ENCODE data around the gene TNPO1. TPM values are rescaled to one million over a fixed set of nuclear protein-coding genes. Genes with fewer than 3 reads are reported as not detected.
A peak's percentile ranks its signal among the peaks of the same experiment; 100 is the strongest.
"Not testable (repeated sequence)": the region's sequence is repeated elsewhere in the genome, so short reads cannot be mapped to it uniquely, and the experiment has no call there.

TNPO1 gene
- total RNA-seq, 1 experiment from 2014 or later: 414 TPM

DNA sequence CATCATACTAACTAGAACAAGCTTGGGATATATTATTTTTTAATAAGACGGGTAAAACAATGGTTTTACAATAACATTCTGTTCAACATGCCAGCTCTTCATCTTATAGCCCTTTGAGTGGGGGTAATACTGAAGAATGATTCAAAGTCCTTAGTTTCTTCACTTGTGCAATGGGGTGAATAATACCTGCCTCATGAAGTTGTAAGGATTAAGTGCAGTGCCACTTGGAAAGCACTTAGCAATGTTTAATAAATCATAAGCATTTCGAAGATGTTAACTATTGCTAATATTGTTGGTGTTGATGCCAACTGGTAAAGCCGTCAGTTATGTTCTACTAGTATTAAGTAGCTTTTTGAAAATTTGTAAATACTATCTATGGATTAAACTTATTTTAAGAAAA lies 38.0 kb downstream of the TNPO1 start:
- DNase-seq (ENCODE audit: low read depth): no peak

DNA sequence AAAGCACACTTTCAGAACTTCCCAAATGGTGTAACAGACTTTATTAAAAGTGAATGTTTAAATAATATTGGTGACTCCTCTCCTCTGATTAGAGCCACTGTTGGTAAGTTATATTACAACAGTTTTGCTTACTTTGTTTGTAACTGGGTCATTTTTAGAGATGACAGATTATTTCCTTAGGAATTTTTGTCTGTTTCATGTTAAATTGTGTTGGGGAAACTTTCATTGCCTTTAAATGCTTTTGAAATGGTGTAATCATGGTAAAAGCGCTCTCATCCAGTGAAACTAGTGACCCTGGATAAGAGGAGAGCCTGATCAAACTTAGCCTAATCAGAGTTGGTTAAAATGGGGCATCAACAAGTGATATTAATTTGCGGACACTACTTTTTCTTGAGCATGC lies 39.4 kb downstream of the TNPO1 start:
- DNase-seq (ENCODE audit: low read depth): no peak

DNA sequence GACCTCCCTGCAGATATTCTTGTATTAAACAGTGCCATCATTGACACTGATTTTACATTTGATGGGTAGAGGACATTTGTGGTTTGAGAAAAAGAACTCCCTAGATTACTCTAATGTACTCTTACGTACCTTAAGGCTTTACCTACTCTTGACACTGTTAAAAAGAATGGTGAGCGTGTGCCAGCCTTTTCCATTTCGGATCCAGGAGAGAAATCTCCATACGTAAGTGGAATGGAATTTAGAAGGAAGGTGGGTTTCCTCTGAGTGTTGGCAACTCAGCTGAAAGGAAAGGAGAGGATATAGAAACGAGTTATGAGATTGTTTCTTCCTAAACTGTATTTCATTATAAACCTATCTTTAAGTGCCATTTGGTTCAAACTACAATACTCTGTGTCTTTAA lies 40.9 kb downstream of the TNPO1 start:
- DNase-seq (ENCODE audit: low read depth): no peak

DNA sequence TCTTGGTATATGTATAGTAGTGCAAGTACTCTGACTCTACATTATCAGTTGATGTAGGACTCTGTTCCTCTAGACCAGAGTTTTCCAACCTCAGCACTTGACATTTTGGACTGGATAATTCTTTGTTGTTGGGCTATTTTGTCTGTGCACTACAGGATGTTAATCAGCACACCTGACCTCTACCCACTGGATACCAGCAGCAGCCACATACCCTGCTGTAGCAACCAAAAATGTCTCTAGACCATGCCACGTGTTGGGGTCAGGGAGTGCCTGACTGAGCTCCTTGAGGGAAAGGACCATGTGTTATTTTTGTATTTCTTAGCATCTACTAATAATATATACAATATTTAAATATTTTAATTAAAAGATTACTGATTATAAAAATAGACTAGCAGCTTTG lies 42.7 kb downstream of the TNPO1 start:
- no peak for DNase-seq (ENCODE audit: low read depth)

DNA sequence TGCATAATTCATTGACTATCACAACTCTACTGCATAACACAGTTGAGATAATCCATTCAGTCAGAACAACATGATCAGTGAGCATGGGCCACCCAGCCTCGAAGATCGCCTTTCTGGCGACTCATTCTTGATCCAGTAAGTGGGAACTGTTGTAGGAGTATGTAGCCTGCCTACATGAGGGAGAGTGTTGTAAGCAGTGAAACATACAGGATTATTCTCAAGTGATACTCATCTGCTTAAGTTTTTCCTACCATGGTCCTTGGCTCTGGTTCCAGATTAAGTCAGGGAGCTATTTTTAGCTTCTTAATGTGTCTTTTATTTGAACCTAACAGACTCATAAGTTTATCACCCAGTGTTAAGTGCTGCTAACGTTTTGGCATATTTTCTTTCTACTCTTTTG lies 44.0 kb downstream of the TNPO1 start:
- peak; percentile 60 for DNase-seq (ENCODE audit: low read depth)

DNA sequence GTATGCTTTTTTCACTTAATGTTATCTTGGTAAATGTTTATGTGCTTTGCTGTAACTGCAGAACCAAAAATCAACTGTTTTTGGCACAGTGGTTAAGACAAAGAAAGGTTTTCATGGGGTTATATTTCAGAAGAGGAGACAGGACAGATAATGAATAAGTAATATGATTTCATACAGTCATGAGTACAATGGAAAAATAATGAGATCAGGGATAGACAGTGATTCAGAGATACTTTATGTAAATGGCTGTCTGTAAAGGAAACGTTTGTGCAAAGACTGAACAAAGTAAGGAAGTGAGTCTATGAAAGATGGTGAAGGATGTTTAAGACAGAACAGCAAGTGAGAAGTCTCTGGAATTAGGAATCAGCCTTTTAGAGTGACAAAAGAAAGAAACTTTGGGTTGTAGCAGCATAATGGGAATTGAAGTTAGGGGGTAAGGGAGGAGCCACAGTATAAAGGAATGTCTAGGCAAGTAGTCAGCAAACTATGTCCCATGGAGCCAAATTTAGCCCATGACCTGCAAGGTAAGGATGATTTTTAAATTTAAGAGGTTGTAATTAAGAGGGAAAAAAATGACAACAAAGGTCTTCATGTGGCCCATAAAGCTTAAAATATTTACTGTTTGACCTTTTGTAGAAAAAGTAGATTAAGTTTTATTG lies 55.0 kb downstream of the TNPO1 start:
- DNase-seq (ENCODE audit: low read depth): peak; percentile 31

DNA sequence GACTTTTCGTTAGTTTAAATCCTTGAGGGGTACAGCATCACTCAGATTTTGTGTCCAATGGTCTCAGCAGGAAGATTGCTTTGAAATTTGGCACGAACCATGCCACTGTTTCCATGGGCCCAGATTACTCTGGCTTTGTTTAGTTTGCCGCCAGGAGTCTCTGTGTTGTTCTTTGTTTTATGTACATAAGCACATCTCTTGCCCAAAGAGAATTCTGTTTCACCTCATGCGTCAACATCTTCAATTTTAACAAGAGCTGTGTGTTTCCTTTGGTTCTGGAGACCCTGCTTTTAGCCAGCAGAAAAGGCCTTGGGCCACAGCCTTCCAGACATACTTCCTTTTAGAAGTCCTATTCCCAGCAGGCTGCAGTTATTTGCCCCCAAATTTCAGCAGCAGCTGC lies 62.4 kb downstream of the TNPO1 start:
- DNase-seq (ENCODE audit: low read depth): no peak

DNA sequence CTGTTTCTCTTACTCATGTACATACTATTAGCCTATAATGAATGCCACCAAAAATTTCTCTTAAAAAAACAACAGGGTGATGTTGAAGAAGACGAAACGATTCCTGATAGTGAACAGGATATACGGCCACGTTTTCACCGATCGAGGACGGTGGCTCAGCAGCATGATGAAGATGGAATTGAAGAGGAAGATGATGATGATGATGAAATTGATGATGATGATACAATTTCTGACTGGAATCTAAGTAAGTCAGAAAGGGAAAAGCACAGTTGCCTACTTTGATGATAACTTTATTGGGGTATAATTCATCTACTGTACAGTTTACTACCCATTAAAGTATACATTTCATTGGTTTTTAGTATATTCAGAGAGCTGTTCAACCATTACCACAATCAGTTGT lies 66.5 kb downstream of the TNPO1 start:
- DNase-seq (ENCODE audit: low read depth): no peak

DNA sequence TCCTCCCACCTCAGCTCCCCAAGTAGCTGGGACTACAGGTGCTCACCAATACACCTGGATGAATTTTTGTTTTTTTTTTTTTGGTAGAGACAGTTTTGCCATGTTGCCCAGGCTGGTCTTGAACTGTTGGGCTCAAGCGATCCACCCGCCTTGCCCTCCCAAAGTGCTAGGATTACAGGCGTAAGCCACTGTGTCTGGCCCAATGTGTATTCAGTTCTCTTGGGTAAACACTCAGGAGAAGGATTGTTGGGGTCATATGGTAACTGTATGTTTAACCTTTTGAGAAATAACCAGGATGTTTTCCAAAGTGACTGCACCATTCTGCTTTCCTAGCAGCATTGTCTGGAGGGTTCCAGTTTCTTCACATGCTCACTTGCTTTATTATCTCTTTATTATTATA lies 67.4 kb downstream of the TNPO1 start:
- DNase-seq (ENCODE audit: low read depth): no peak

DNA sequence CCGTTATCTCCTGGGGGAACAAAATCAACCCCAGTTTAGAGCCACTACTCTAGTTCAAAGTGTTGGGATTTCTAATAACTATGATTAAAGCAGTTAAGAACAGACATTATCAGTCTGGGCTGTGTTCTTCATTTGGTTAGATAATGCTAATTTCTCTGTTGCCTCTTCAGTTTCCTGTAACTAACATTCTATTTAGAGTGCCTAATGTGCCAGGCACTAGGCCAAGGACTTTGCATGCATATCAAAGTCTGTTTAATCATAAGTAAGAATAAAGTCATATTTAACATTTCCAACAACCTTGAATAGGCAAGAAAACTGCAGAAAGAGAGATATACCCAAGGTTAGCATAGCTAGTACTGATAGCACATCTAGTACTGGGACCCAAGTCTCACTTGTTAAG lies 68.4 kb downstream of the TNPO1 start:
- DNase-seq (ENCODE audit: low read depth): no peak

DNA sequence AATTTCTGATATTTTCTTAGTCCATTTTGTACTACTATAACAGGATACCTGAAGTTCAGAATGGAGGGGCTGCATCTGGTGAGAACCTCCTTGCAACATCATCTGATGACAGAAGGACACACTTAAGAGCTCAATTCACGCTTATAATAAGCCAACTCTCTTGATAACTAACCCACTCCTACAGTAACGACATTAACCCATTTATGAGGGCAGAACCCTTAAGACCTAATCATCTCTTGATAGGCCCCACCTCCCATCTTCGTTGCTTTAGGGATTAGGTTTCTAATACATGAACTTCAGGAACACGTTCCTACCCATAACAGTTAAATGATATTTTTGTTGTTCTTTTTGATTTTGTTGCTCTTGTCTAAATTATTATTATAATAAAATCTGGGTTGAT lies 69.4 kb downstream of the TNPO1 start:
- no peak for DNase-seq (ENCODE audit: low read depth)

DNA sequence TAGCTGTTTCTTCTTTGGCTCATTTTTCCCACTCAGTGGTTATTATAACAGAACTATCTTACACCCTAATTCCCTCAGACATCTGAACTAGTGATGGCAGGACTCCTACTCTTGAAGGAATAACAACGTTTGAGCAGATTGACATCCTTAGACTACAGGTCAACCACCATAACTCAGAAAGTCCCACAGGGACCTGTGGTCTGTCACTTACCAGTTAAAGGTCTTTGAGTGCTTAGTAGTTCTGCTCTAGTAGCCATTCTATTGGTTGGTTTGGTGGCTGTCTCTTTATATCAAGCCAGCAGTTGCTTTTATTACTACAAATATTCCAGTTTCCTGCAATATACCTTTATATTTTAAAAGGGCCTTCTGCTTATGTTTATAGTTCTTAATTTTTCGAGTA lies 72.1 kb downstream of the TNPO1 start:
- no peak for DNase-seq (ENCODE audit: low read depth)

DNA sequence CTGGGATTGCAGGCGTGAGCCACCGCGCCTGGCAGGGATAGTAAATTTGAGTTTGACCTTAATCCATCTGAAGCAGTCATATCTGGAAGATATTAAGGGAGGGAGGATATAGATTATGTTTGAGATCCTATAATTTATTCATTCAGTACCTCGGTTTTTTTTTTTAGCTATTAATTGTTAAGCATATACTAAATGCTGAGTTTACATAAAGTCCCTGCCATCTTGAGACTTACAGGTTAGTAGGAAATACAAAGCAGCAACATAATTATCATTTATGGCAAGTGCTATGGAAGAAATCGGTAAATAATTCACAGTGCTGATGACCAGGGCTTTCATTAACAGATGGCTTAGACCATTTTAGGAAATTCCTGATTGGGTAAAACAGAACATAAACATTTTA lies 72.9 kb downstream of the TNPO1 start:
- no peak for DNase-seq (ENCODE audit: low read depth)

DNA sequence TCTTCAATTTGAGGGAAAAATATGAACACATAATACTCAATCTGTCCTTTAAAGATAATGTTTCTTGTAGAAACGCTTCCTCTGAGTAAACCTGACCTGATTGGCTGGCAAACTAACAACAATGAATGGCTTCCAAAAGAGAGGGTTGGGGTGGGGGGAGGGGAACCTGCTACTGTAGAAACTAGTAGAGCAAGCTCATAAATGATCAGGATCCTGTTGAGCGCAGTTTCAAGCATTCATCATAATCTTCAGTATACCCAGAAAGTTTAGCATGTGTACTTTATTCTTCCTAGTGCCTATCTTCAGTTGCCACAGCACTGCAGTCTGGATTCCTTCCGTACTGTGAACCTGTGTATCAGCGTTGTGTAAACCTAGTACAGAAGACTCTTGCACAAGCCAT lies 76.4 kb downstream of the TNPO1 start:
- DNase-seq (ENCODE audit: low read depth): no peak

DNA sequence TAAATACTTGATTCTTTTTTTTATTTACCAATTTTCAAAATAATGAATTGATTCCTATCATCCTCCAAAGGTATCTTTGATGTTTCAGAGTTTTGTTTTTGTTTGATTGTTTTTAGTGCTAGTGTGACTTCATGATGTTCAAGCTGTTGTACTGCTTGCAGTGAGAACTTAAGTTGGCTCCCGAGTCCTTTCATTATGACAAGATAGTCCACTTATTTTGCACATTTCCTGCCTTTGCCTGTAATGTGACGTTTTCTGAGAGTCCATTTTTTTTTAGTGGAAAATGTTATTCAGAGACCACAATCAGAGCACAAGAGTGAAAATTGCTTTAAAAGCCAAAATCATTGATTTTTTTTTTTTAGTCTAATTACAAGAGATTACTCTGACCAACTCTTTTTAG lies 79.3 kb downstream of the TNPO1 start:
- DNase-seq (ENCODE audit: low read depth): no peak

DNA sequence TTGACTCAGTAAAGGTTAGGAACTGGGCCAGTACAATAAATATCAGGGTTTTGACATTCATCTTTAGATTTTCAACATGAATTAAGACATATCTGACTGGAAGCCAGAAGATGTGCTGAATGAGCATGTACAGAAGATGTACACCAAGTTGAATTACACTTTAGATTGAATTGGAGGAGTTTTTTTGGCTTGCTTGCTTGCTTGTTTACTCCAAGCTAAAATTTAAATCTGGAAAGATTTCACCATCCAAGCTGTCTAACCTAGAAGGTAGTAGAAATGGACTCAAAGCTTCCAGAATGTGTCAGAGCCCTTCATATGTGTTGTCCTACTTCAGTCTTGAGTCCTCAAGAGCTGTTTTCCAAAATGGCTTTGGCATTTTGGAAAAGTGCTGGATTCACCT lies 90.3 kb downstream of the TNPO1 start:
- DNase-seq (ENCODE audit: low read depth): no peak

DNA sequence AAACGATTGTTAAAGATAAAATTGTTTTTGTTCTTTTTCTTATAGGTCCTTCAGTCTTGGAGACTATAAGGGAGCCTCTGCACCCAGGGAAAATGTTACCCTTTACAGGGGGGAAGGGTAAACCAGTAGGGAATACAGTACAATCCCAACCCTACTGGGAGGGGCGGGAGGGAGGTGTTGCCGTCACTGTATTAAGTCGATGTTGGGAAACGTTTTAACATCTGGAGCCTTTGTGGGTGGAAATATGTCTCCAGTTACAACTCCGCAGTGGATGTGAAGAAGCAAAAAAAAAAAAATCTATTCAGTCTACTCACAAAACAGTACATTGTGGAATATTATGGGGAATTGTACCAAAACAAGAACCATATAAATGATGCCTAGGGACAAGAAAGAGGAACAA lies 92.2 kb downstream of the TNPO1 start:
- DNase-seq (ENCODE audit: low read depth): no peak

DNA sequence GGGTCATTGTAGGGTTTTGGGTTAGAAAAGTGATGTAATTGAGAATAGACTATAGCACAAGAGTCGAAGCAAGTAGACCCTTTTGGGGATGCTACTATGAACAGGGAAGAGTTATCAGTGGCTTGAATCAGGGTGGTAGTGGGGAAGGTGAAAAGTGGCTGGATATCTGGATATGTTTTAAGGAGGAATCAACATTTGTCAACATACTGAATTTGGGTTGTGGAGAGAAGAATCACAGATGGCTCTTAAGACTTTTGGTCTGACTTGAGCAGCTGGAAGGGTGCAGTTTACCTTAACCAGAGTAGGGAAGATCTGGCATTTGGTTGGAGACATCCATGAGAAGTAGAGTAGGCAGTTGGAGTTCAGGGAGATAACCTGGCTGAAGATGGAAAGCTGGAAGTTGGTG lies 100.9 kb downstream of the TNPO1 start:
- DNase-seq (ENCODE audit: low read depth): no peak

DNA sequence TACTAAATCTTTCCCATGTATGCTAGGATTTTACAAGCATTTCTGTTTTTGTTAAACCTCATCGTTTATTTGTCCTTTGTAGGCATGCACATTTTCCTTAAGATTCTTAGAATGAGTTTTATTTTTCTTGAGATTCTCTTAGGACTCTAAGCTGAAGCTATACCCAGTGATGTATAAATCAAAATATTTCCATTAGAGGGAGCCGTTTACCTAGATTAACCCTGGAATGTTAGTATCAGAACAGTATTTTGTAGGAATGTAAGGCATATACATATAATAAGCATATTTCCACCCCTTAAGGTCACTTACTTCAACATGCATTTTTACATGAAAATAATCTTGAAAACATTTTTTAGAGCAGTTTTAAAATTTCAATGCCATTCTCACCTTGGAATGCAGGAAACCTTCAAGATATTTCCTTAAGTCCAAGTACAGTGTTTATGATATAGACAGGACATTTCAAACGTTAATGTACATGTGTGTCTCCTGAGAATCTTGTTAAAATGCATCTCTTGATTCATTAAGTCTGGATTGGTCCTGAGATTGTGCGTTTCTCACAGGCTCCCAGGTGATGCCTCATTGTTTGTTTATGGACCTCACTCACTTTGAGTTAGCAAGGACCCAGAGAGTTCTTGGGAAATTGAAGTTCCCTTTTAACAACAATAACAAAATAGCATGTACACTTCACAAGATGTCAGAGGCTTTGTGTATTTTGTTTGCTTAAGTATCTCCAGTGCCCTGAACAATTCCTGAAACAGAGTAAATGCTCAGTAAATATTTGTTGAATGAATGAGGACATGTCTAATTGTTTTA lies 104.4 kb downstream of the TNPO1 start:
- DNase-seq (ENCODE audit: low read depth): no peak

DNA sequence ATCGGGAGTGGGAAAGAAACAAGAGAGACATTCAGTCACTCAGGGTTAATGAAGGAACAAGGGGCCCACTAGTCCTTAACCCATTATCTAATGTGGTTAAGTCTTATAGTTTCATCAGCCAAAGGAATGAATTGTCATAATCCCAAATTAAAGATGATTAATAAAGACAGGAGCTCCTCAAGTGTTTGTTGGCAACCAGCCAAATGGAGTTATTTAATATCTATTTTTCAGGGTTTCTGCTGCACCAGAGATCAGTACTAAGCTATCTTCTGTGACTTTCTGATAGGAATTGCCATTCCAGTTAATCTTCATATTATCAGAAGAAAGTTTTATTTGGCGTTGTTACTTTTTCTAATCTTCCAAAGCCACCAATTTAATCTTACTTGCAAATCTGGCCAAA lies 105.4 kb downstream of the TNPO1 start:
- DNase-seq (ENCODE audit: low read depth): no peak

DNA sequence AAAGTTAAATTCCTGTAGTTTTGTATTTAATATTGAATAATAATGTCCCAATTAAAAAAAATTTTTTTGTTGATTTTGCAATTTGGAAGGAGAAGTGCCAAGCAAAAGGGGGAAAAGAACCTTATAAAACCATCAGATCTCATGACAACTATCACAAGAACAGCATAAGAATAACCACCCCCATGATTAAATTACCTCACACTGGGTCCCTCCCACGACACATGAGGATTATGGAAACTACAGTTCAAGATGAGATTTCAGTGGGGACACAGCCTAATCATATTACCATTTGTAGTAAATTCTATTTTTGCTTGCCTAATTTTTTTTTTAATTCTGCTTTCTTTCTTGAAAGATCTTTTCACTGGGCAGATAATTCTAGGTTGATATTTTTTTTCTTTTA lies 106.0 kb downstream of the TNPO1 start:
- no peak for DNase-seq (ENCODE audit: low read depth)

DNA sequence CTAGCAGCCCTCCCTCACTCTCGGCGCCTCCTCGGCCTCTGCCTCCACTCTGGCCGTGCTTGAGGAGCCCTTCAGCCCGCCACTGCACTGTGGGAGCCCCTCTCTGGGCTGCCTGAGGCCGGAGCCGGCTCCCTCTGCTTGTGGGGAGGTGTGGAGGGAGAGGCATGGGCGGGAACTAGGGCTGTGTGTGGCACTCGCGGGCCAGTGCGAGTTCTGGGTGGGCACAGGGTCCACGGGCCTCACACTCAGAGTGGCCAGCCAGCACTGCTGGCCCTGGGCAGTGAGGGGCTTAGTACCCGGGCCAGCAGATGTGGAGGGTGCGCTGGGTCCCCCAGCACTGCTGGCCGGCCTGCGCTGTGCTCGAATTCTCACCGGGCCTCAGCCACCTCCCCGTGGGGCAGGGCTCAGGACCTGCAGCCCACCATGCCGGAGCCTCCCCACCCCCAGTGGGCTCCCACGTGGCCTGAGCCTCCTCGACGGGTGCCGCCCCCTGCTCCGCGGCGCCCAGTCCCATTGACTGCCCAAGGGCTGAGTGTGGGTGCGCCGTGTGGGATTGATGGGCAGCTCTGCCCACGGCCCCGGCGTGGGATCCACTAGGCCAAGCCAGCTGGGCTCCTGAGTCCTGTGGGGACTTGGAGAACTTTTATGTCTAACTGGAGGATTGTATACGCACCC lies 109.0 kb downstream of the TNPO1 start:
- DNase-seq (ENCODE audit: low read depth): no peak

DNA sequence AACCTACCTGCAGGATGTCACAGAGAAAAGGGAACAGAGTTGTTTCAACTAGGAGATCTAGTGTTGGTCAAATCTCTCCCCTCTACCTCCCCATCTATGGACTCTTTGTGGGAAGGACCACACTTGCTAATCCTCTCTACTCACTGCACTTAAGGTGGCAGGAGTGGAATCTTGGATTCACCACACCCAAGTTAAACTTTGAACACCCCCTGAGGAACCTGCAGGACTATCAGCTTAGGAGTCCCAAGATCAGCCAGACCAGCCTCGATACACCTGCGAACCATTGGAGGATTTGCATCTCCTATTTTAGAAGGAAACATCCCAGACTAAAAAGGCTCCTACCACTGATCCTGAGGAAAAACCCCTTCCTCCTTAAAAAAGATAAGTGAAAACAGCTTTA lies 116.2 kb downstream of the TNPO1 start:
- DNase-seq (ENCODE audit: low read depth): not testable (repeated sequence)
